HL-60 (cell line): Measurements from ENCODE around the gene EIF2B5.

ENCODE experiments used
- GABPA ChIP-seq: IDR thresholded peaks from 2 replicates; pipeline ENCODE4 v1.6.1; 2012; ENCODE audit warnings: low read depth
- POLR2AphosphoS5 ChIP-seq: IDR thresholded peaks from 2 replicates; pipeline ENCODE4 v1.6.1; 2012; ENCODE audit warnings: low read depth
- REST ChIP-seq: IDR thresholded peaks from 2 replicates; pipeline ENCODE4 v1.6.1; 2012; ENCODE audit warnings: low read depth; ENCODE audit not compliant: insufficient replicate concordance
- SPI1 ChIP-seq: IDR thresholded peaks from 2 replicates; pipeline ENCODE4 v1.6.1; 2012; ENCODE audit warnings: low read depth, mild to moderate bottlenecking, borderline replicate concordance
- TF ChIP-seq, protein P1 (sequence below): IDR thresholded peaks from one replicate; pipeline ENCODE4 v1.5.1; 2011; ENCODE audit warnings: low read length, control low read depth, inconsistent platforms; ENCODE audit not compliant: insufficient read depth

DNA sequence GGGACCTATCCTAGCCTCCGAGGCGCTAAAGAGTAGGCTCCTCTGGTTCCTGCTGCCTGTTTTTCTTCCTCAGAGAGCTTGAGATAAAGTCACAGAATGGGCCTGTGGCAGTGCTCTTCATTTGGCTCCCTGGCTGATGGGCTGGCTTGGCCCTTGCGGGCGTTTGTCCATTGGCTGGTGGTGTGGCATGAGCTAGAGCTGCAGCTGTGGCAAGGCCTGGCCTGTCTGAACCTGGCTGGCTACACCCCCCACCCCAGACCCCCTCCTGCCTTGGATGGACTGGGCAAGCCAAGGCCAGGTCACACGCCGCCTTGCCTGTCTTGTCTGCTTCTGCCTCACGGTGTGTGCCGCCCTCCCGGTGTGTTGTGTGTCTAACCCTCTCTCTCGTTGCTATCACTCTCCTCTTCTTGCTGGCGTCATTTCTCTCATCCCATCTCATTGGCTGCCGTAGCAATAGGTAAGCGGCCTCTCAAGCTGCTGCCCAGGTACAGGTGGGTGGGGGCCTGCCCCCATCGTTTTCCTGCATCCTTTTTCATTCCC, 42.7 kb downstream of the EIF2B5 start:
- TF ChIP-seq, protein P1, sequence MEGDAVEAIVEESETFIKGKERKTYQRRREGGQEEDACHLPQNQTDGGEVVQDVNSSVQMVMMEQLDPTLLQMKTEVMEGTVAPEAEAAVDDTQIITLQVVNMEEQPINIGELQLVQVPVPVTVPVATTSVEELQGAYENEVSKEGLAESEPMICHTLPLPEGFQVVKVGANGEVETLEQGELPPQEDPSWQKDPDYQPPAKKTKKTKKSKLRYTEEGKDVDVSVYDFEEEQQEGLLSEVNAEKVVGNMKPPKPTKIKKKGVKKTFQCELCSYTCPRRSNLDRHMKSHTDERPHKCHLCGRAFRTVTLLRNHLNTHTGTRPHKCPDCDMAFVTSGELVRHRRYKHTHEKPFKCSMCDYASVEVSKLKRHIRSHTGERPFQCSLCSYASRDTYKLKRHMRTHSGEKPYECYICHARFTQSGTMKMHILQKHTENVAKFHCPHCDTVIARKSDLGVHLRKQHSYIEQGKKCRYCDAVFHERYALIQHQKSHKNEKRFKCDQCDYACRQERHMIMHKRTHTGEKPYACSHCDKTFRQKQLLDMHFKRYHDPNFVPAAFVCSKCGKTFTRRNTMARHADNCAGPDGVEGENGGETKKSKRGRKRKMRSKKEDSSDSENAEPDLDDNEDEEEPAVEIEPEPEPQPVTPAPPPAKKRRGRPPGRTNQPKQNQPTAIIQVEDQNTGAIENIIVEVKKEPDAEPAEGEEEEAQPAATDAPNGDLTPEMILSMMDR: no peak
- TF ChIP-seq POLR2AphosphoS5 (no peak), REST (no peak), GABPA (no peak), SPI1 (no peak)
